ENCODE measurements around the gene TSPAN4. TPM values are rescaled to one million over a fixed set of nuclear protein-coding genes. Genes with fewer than 3 reads are reported as not detected.

Gene TSPAN4
- total and polyA plus RNA-seq, 12 donors, result 22.2 to 66.5 (median 29.5) TPM

DNA sequence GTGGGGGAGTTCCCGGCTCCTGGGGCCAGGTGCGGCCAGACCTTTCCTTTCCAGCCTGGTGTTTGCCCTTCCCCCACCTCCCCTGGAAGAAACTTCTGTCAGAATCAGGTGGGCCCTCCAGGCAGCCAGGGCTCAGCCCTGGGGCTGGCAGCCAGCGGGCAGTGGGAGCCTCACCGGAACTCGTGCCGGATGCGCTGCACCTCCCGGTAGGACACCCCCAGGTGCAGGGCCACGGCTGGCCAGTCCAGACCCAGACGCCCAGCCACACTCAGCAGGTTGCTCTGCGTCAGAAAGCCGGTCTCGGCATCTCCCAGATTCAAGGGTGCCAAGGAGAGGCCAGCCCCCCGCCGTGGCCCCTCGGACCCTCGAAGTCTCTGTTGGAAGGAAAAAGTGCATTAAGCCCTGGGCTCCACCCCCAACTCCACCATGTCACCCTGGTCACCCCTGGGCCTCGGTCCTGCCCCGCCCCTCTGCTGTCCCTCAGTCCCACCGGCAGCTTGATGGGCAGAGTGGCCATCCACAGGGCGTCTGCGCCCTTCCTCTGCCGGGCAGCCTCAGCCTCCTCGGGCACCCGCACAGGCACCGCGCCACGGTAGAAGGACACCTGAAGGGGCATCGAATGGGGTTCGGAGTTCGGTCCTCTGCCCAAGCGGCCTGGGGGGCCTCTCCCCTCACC lies 42.9 kb upstream of the TSPAN4 start:
- intact Hi-C loops (cut with DNase I), result no loop called here
- peak in 1 of 2 donors; percentile 13 for DNase-seq

DNA sequence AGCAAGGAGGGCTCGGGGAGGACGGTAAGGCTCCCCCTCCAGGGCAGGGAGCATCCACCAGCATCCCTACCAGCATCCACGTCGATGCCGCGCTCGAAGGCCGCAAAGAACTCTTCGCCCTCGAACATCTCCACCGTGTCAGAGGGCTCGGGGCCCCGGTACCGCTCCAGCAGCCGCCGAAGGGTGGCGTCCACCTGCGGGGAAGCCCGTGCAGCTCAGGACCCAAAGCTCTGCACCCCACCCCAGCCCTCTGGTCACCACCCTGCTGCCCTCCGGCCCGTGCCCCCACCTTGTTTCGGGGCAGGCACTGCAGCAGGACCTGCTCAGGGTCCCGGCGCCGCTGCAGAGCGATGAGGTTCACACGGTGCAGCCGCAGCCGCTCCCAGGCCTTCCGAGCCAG lies 42.2 kb upstream of the TSPAN4 start:
- Histone ChIP-seq H3K4me3 (no peak overlapping the region), H3K36me3 (peaks cover 0 to 42% (median 5%) of the 10 kb centered on the region in 9 donors), H3K27me3 (no peaks in the 10 kb centered on the region), H3K4me1 (peaks cover 26 to 51% (median 42%) of the 10 kb centered on the region in 9 donors), H3K9me3 (no peaks in the 10 kb centered on the region), H3K27ac (no peak overlapping the region)
- peak in 1 of 2 donors; percentile 14 for DNase-seq
- TF ChIP-seq, protein P1, sequence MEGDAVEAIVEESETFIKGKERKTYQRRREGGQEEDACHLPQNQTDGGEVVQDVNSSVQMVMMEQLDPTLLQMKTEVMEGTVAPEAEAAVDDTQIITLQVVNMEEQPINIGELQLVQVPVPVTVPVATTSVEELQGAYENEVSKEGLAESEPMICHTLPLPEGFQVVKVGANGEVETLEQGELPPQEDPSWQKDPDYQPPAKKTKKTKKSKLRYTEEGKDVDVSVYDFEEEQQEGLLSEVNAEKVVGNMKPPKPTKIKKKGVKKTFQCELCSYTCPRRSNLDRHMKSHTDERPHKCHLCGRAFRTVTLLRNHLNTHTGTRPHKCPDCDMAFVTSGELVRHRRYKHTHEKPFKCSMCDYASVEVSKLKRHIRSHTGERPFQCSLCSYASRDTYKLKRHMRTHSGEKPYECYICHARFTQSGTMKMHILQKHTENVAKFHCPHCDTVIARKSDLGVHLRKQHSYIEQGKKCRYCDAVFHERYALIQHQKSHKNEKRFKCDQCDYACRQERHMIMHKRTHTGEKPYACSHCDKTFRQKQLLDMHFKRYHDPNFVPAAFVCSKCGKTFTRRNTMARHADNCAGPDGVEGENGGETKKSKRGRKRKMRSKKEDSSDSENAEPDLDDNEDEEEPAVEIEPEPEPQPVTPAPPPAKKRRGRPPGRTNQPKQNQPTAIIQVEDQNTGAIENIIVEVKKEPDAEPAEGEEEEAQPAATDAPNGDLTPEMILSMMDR (IDR thresholded peaks at IDR 0.05), result no peak
- ATAC-seq, result no peak
- intact Hi-C loops (cut with DNase I), result no loop called here
- 92 to 94% methylated on average over 26 to 30 of the region's 30 CpGs for WGBS, 2 donors

More for the DNA sequence above, 42.9 kb upstream of the TSPAN4 start:
- H3K27me3 ChIP-seq, result no peaks in the 10 kb centered on the region
- no peak overlapping the region for H3K4me3 ChIP-seq
- no peak overlapping the region for H3K27ac ChIP-seq
- H3K4me1 ChIP-seq, result peaks cover 24 to 53% (median 42%) of the 10 kb centered on the region in 9 donors
- WGBS, 2 donors, result 94% methylated on average over 26 to 32 of the region's 32 CpGs
- ATAC-seq, result no peak
- H3K36me3 ChIP-seq, result peaks cover 0 to 42% (median 5%) of the 10 kb centered on the region in 9 donors
- H3K9me3 ChIP-seq, result no peaks in the 10 kb centered on the region
- TF ChIP-seq, protein P1 (IDR thresholded peaks at IDR 0.05), result no peak

DNA sequence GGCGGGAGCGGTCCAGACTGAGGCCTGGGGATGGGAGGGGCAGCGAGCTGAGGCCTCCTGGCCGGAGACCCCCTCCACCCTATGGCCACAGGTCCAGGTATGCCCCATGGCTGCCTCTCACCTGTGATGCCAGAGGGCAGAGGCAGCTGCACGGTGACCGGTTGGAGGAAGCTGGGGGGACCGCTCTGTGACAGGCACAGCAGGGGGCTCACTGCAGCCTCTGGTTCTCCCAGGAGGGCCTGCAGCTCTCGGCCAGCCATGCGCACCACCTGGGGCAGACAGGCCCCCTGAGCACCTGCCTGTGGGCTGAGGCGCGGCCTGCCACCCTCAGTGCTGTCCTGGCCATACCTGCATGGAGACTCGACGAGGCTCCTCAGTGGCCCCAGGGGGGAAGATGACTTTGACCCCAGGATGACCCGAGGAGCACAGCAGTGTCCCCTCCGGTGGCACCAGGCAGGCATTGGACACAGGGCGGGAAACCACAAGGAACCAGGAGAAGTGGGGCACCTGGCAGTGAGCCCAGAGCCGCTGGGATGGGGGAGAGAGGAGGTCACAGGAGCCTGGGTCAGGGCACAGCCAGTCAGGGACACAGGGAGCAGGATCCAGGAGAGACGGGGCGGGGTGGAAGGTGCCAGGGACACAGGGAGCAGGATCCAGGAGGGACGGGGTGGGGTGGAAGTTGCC lies 41.4 kb upstream of the TSPAN4 start:
- peak in 1 of 2 donors; percentile 19 for DNase-seq
- intact Hi-C loops (cut with DNase I), result loop anchor here in 1 of 10 donors (1.0 kb wide), 1 partner anchor 33 kb away; no protein-coding TSS in a partner anchor
- TF ChIP-seq, protein P1 (IDR thresholded peaks at IDR 0.05), result no peak
- Histone ChIP-seq H3K4me1 (peaks cover 18 to 49% (median 39%) of the 10 kb centered on the region in 9 donors), H3K4me3 (no peak overlapping the region), H3K27ac (no peak overlapping the region), H3K36me3 (peaks cover 0 to 42% (median 5%) of the 10 kb centered on the region in 9 donors), H3K9me3 (no peaks in the 10 kb centered on the region), H3K27me3 (no peaks in the 10 kb centered on the region)
- 90 to 94% methylated on average over 19 to 20 of the region's 20 CpGs for WGBS, 2 donors
- ATAC-seq, result no peak

DNA sequence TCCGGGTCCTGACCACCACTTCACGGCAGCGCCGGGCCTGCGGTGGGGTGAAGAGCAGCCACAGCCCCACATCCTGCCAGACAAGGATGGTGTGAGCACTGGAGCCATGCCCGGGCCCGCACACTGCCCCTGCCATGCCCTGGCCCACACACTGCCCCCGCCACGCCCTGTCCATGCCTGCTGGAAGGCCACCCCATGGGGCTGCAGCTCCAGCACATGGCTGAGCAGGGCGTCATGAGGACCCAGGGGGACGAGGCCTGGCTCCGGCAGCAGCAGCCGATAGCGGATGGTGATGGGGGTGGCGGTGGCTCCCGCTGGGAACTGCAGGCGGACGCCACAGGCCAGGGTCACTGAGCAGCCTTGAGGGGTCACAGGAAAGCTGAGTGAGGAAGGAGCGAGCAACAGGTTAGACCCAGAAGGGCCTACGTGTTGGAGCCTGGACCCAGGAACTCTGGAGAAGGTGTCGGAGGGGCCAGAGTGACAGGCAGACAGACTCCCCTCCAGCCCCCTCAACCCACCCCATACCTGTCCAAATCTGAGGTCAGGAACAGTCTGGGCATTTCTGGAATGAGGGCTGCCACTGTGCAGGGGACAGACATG lies 40.5 kb upstream of the TSPAN4 start:
- peaks cover 9 to 40% (median 30%) of the 10 kb centered on the region in 9 donors for H3K4me1 ChIP-seq
- H3K4me3 ChIP-seq, result no peak overlapping the region
- no peaks in the 10 kb centered on the region for H3K27me3 ChIP-seq
- 97% methylated on average over 21 of the region's 21 CpGs for WGBS, 2 donors
- H3K36me3 ChIP-seq, result peaks cover 0 to 42% (median 5%) of the 10 kb centered on the region in 9 donors
- intact Hi-C loops (cut with DNase I), result no loop called here
- DNase-seq (no peak), ATAC-seq (no peak)
- H3K27ac ChIP-seq, result no peak overlapping the region
- TF ChIP-seq, protein P1 (IDR thresholded peaks at IDR 0.05), result no peak
- no peaks in the 10 kb centered on the region for H3K9me3 ChIP-seq

Data from heart right ventricle (tissue), 16 donors.